ENCODE results near the gene KIF21B. TPM values are rescaled to one million over a fixed set of nuclear protein-coding genes. Genes with fewer than 3 reads are reported as not detected.

Gene KIF21B
- total and polyA plus RNA-seq, 2 experiments from 2014 or later = 0.18 to 1.3 TPM

DNA sequence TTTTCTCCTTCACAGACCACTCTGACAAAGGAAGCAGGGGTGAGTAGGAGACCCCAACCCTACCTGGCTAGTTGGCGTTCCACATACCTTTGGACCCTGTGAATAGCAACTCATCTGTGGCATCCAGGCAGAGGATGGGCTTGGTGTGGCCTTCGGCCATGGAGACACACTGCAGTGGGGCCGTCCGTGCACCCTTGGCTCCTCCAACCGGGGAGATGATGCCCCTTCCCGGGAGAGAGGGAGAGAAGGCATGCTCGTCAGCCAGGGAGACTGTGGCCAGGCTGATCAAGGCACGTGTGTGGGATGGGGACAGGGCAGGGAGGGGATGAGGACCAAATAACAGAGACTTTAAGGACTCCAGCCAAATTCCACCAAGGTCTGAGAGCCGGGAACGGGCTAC, 42.6 kb downstream of the KIF21B start:
- 96% methylated on average over 10 of the region's 10 CpGs for WGBS (ENCODE audit: low lambda C conversion rate, missing lambda C conversion rate)
- Histone ChIP-seq H3K4me1 (ENCODE audit: insufficient read depth) (no peaks in the 10 kb centered on the region), H3K9me2 (replicated peaks; ENCODE audit: insufficient read depth) (no peaks in the 10 kb centered on the region), H3K27ac (no peak overlapping the region), H3K27me3 (no peaks in the 10 kb centered on the region), H3K36me3 (replicated peaks; ENCODE audit: insufficient read depth, low read depth) (no peaks in the 10 kb centered on the region), H3K4me2 (no peak overlapping the region), H3K79me2 (no peaks in the 10 kb centered on the region), H3K4me3 (no peak overlapping the region), H4K20me1 (ENCODE audit: insufficient read depth, poor library complexity, severe bottlenecking) (no peaks in the 10 kb centered on the region), H2AFZ (no peak overlapping the region), H3K9me3 (ENCODE audit: low read depth) (no peaks in the 10 kb centered on the region)
- DNase-seq (ENCODE audit: low spot score) = no peak
- TF ChIP-seq EZH2phosphoT487 (IDR thresholded peaks at IDR 0.05; ENCODE audit: low read depth, severe bottlenecking, unreplicated experiment) (no peak), EZH2 (IDR thresholded peaks at IDR 0.05; ENCODE audit: borderline replicate concordance) (no peak)
- TF ChIP-seq, protein P1, sequence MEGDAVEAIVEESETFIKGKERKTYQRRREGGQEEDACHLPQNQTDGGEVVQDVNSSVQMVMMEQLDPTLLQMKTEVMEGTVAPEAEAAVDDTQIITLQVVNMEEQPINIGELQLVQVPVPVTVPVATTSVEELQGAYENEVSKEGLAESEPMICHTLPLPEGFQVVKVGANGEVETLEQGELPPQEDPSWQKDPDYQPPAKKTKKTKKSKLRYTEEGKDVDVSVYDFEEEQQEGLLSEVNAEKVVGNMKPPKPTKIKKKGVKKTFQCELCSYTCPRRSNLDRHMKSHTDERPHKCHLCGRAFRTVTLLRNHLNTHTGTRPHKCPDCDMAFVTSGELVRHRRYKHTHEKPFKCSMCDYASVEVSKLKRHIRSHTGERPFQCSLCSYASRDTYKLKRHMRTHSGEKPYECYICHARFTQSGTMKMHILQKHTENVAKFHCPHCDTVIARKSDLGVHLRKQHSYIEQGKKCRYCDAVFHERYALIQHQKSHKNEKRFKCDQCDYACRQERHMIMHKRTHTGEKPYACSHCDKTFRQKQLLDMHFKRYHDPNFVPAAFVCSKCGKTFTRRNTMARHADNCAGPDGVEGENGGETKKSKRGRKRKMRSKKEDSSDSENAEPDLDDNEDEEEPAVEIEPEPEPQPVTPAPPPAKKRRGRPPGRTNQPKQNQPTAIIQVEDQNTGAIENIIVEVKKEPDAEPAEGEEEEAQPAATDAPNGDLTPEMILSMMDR (IDR thresholded peaks at IDR 0.05; ENCODE audit: poor library complexity) = no peak

DNA sequence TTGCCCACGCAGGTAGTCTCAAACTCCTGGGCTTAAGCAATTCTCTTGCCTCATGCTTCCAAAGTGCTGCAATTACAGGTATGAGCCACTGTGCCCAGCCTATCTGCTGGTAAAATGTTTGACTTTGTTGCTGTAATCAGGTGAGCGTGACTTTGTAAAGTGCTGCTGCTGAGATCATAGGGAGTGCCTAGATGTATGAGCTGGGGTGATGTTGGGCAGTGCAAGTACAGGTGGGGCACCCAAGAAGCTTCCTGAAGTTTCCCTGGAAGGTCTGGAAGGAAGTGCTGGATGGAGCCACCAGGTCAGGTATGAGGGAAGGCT, 43.1 kb downstream of the KIF21B start:
- Histone ChIP-seq H2AFZ (no peak overlapping the region), H3K27me3 (no peaks in the 10 kb centered on the region), H3K36me3 (replicated peaks; ENCODE audit: insufficient read depth, low read depth) (no peaks in the 10 kb centered on the region), H3K9me2 (replicated peaks; ENCODE audit: insufficient read depth) (no peaks in the 10 kb centered on the region), H3K9me3 (ENCODE audit: low read depth) (no peaks in the 10 kb centered on the region), H4K20me1 (ENCODE audit: insufficient read depth, poor library complexity, severe bottlenecking) (no peaks in the 10 kb centered on the region), H3K4me2 (no peak overlapping the region), H3K4me3 (no peak overlapping the region), H3K4me1 (ENCODE audit: insufficient read depth) (no peaks in the 10 kb centered on the region), H3K27ac (no peak overlapping the region), H3K79me2 (no peaks in the 10 kb centered on the region)
- no peak for DNase-seq (ENCODE audit: low spot score)
- TF ChIP-seq, protein P1 (IDR thresholded peaks at IDR 0.05; ENCODE audit: poor library complexity) = no peak
- TF ChIP-seq EZH2 (IDR thresholded peaks at IDR 0.05; ENCODE audit: borderline replicate concordance) = no peak
- TF ChIP-seq EZH2phosphoT487 (IDR thresholded peaks at IDR 0.05; ENCODE audit: low read depth, severe bottlenecking, unreplicated experiment) = no peak
- 96% methylated on average over 2 of the region's 2 CpGs for WGBS (ENCODE audit: low lambda C conversion rate, missing lambda C conversion rate)

DNA sequence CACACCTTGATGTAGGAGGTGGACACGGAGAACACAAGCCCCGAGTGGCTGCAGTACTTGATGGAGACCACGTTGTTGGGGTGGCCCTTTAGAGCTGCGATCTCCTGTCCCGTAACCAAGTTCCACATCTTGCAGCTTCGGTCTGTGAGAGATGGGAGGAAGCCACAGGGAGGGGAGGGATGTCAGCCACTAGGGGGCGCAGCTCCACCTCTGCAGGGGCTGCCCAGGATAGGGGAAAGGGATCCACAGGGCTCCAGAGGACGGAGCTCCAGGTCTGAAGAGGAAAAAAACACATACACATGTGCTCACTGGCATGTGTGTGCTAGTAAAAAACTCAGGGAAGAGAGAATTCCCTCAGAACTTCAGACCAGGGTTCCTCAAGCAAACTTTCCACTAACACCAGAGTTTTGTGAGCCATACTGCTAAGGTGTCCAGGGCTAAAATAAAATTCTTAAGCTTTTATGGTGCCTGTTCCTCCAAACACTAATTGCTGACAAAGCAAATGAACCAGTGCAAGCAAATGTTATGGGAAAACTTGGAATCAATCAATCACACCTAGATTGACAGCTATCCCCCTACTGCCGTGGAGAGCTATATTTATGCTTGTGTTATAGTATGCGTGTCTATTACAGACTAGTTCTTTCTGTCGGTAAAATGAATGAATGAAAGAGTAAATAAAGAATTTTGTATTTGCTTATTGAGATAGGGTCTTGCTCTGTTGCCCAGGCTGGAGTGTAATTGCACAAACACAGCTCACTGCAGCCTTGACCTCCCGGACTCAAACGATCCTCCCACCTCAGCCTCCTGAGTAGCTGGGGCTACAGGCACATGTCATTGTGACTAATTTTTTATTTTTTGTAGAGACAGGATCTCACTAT, 43.7 kb downstream of the KIF21B start:
- TF ChIP-seq, protein P1 (IDR thresholded peaks at IDR 0.05; ENCODE audit: poor library complexity) = peak; percentile 26
- TF ChIP-seq EZH2phosphoT487 (IDR thresholded peaks at IDR 0.05; ENCODE audit: low read depth, severe bottlenecking, unreplicated experiment) (no peak), EZH2 (IDR thresholded peaks at IDR 0.05; ENCODE audit: borderline replicate concordance) (no peak)
- Histone ChIP-seq H3K36me3 (replicated peaks; ENCODE audit: insufficient read depth, low read depth) (no peaks in the 10 kb centered on the region), H3K4me1 (ENCODE audit: insufficient read depth) (no peaks in the 10 kb centered on the region), H2AFZ (no peak overlapping the region), H4K20me1 (ENCODE audit: insufficient read depth, poor library complexity, severe bottlenecking) (no peaks in the 10 kb centered on the region), H3K4me3 (no peak overlapping the region), H3K9me3 (ENCODE audit: low read depth) (no peaks in the 10 kb centered on the region), H3K9me2 (replicated peaks; ENCODE audit: insufficient read depth) (no peaks in the 10 kb centered on the region), H3K27ac (no peak overlapping the region), H3K27me3 (no peaks in the 10 kb centered on the region), H3K79me2 (no peaks in the 10 kb centered on the region), H3K4me2 (no peak overlapping the region)
- WGBS (ENCODE audit: low lambda C conversion rate, missing lambda C conversion rate) = 83% methylated on average over 13 of the region's 13 CpGs
- DNase-seq (ENCODE audit: low spot score) = peak; percentile 36
